H4 (cell line): ENCODE data around the gene PRIM2. TPM values are rescaled to one million over a fixed set of nuclear protein-coding genes. Genes with fewer than 3 reads are reported as not detected.
"Not testable (repeated sequence)": the region's sequence is repeated elsewhere in the genome, so short reads cannot be mapped to it uniquely, and the experiment has no call there.

Experiments used
- DNase-seq: peaks from one replicate; pipeline ENCODE4 v3.0.0-alpha.2; 2015; ENCODE audit warnings: low spot score
- total RNA-seq: library from RNA; depleted of rRNA; stranded (reverse); fragments of >200 nt; shearing (Covaris generic); gene quantifications from 2 replicates; pipeline ENCODE4 v1.2.3, GENCODE V29; 2014; rRNA removed

PRIM2 gene
- total RNA-seq, 1 experiment from 2014 or later, result 57.3 TPM

GRCh38 chr6:57606331-57606730 lies 288.9 kb downstream of the PRIM2 start:
- DNase-seq, result not testable (repeated sequence)

DNA sequence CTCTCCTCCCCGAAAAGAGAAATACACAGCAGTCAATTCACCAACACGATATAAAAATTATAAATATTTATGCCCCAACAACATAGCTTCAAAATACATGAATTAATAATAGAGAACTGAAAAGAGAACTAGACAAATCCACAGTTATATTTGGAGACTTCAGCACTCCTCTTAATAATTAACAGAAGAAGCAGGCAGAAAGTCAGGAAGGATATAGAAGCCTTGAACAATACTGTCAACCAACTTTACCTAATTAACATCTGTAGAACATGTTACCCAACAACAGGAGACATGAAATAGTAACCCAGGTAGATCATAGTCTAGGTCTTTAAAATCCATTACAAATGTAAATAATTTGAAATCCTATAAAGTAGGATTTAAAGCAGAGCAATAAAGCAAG lies 293.2 kb downstream of the PRIM2 start:
- DNase-seq, result not testable (repeated sequence)

DNA sequence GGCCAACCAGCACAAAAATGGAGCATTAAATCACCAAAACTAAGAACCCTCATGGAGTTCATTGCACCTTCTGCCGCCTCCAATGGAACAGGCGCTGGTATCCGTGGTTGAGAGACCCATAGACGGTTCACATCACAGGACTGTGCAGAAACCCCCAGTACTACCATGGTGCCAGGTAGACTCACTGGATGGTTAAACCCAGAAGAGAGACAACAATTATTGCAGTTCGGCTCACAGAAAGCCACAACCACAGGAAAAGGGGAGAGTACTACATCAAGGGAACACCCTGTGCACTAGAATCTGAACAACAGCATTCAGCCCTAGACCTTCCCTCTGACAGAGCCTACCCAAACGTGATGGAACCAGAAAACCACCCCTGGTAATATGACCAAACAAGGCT lies 301.5 kb downstream of the PRIM2 start:
- not testable (repeated sequence) for DNase-seq

DNA sequence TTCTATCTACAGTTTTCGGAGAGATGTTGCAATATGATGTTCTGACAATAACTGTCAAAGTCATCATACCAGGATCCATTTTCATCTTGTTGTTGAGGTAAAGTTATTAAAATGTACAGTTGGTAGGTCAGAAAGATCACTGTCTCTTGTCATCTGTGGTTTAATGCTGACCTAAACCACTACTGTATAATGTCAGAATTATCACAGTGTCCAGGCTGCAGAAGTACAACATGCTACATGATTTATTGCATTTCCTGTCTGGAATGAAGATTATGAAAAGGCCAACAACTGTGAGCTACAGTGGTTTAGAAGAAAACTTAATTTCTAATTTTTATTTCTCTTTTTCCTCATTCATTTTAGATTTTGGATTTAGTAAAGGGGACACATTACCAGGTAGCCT lies 314.3 kb downstream of the PRIM2 start:
- not testable (repeated sequence) for DNase-seq

DNA sequence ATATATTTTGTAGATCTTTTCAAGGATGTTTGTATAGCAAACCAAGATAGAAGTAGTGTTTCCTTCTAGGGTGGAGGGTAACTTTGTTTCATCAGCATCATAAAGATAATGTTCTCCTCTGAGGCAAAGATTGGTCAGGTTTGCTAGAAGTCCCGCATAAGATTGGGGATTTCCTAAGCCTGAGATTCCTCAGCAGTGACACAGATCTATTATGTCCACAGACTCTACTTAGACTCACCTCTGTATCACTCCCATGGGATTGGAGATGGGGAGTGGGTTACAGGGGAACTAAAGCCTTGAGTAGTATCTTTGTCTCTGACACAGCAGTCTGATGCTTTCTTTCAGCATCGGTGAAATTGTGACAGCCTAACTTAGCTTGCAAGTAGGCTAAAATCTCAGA lies 341.1 kb downstream of the PRIM2 start:
- DNase-seq, result not testable (repeated sequence)

DNA sequence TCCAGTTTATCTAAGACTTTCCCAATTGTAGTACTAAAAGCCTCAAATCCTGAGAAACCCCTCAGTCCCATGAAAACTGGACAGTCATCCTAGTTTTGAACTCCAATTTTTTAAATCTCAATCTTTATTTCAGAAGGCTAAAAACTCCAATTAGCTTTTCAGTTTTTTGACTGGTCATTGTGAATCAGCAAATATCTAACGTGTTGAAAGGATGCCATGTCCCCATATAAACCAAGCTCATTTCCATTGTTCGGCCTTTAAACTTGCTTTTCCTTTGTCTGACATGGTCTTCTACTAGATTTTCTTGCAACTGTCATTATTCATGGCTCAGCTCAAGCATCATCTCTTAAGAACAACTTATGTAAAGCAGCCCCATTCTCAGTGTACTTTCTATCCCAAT lies 342.4 kb downstream of the PRIM2 start:
- not testable (repeated sequence) for DNase-seq

GRCh38 chr6:57660940-57661339 lies 343.5 kb downstream of the PRIM2 start:
- DNase-seq, result not testable (repeated sequence)

DNA sequence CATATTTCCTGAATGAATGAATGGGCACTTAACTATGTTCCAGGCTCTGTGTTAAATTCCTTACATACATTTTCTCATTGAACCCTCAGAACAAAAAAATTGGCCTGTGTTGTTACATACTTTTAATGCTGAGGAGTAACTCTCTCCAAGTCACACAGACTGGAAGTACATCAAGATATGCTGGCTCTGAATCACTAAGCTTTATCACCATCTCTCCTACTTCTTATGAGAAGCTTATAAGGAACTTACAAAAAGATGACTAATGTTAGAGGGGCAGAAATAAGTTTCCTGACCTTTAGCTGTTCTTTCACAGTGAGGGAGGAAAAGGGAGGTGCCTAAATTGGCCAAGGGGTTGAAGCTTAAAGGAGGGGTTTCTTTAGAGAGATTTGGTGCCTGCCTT lies 350.7 kb downstream of the PRIM2 start:
- not testable (repeated sequence) for DNase-seq

DNA sequence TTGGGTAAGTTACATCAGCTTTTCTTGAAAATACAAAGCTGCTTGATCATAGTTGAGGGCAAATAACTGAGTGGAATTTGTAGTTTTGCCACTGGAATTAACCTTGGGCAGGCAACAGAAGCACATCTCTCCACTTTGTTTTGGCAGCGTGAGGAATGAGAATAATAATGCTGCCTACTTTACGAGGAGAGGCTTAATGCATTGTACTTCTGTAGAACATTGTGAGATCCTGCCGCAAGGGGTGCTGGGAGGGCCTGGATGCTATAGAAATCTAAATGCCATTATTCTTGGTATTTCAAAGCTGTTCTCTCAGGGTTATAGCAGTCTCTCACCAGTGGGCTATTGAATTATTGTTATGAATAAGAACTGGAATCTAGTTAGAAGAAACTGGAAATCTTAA lies 353.8 kb downstream of the PRIM2 start:
- DNase-seq, result not testable (repeated sequence)

DNA sequence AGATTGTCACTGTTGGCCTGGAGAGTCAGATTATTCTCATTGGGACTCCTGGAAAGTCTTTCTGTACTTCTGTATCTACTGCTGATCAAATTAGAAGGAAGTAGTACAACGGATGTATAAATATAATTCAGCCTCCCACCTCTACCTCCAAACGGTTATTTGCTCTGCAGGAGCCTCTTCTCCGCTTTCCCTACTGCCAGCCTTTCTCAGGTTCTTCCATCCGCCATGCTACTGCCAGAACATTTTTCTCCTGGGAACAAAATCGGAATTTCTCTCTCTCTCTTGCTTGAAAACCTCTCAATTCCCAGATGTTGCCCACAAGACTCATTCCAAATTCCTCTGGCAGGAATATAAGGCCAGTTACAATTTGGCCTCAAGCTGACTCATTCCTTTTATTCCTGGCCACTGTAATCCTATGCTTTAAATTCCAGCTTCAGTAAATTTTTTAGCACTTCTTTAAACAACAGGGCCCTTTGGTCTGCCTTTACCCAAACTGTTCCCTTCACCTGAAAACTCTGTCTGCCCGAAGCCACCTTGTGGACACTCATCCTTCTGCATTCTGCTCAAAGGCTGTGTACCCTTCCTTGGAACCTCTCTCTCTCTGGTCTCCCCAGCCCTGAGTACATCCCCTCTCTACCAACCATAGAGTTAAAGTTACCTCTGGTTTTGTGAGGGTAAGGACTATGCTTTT lies 354.7 kb downstream of the PRIM2 start:
- DNase-seq, result peak; percentile 16

- DNase-seq, result peak; percentile 9
Observed at GRCh38 chr6:57673281-57673680, 355.9 kb downstream of the PRIM2 start.

DNA sequence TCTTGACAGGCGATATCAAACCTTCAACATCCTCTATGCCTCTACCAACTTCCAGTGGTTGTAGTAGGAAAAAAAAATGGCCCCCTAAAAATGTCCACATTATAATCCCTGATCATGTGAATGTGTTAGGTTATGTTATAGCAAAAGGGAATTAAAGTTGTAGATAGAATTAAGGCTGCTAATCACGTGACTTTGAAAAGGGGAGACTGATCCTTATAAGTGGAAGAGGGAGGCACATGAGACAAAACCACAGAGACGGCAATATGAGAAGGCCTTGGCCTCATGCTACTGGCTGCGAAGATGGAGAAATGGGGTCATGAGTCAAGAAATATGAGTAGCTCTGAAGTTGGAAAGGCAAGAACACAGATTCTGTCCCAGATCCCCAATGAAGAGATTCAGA lies 358.0 kb downstream of the PRIM2 start:
- not testable (repeated sequence) for DNase-seq

GRCh38 chr6:57696382-57696781 lies 379.0 kb downstream of the PRIM2 start:
- not testable (repeated sequence) for DNase-seq

Other genes starting within 250 kb of the PRIM2 start
- 26.2 and 32.9 TPM in 2 replicates for gene ZNF451, start 227.4 kb upstream of the PRIM2 start, total RNA-seq
- 28.1 and 29.4 TPM in 2 replicates for gene BAG2, start 145.3 kb upstream of the PRIM2 start, total RNA-seq
- gene RAB23, start 95.3 kb upstream of the PRIM2 start, total RNA-seq, result 19.9 and 30.9 TPM in 2 replicates